Measurements from ENCODE around the gene KCNMA1. TPM values are rescaled to one million over a fixed set of nuclear protein-coding genes. Genes with fewer than 3 reads are reported as not detected.

KCNMA1 gene
- total RNA-seq, 4 donors from 2014 or later: 146 to 300 (median 265) TPM

DNA sequence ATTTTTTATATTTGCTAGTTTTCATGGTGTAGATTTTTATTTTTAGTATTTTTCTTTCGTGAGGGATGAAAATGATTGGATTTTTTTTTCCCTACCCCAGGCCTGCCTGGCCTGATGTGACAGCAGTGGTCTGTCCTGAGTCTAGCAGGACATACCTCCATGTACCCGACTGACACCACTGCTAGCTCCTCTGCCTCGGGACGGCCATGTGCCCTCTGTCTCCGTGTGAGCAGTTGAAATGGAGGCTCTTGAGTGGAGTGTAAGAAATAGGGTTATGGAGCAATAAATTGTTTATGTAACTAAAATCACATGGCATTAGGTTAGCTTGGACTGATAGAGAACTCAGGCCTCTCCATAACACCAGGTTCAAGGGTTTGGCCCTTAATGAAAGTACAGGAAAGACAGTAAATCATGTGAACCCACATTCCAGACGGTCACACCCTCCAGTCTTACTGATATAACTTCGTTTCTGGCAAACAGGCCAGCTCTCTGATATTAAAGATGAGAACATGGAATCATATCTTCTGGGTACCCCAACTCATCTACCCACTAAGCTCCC, 734.1 kb downstream of the KCNMA1 start:
- Histone ChIP-seq H3K27ac (replicated peaks in 1 of 4) (no peak overlapping the region), H3K27me3 (no peaks in the 10 kb centered on the region), H3K4me1 (no peaks in the 10 kb centered on the region), H3K4me3 (no peak overlapping the region), H3K9me3 (no peaks in the 10 kb centered on the region), H3K36me3 (peaks cover 0 to 10% (median 5%) of the 10 kb centered on the region in 4 donors)
- peak; percentile 75 for DNase-seq (ENCODE audit: extremely low spot score)
- WGBS: 86% methylated on average over 7 of the region's 7 CpGs
- intact Hi-C loops (cut with DNase I): no loop called here
- TF ChIP-seq POLR2A (IDR thresholded peaks at IDR 0.05; ENCODE audit: low read depth) (no peak), POLR2AphosphoS5 (IDR thresholded peaks at IDR 0.05) (no peak), EP300 (IDR thresholded peaks at IDR 0.05) (no peak)
- TF ChIP-seq, protein P1, sequence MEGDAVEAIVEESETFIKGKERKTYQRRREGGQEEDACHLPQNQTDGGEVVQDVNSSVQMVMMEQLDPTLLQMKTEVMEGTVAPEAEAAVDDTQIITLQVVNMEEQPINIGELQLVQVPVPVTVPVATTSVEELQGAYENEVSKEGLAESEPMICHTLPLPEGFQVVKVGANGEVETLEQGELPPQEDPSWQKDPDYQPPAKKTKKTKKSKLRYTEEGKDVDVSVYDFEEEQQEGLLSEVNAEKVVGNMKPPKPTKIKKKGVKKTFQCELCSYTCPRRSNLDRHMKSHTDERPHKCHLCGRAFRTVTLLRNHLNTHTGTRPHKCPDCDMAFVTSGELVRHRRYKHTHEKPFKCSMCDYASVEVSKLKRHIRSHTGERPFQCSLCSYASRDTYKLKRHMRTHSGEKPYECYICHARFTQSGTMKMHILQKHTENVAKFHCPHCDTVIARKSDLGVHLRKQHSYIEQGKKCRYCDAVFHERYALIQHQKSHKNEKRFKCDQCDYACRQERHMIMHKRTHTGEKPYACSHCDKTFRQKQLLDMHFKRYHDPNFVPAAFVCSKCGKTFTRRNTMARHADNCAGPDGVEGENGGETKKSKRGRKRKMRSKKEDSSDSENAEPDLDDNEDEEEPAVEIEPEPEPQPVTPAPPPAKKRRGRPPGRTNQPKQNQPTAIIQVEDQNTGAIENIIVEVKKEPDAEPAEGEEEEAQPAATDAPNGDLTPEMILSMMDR (IDR thresholded peaks at IDR 0.05): no peak

DNA sequence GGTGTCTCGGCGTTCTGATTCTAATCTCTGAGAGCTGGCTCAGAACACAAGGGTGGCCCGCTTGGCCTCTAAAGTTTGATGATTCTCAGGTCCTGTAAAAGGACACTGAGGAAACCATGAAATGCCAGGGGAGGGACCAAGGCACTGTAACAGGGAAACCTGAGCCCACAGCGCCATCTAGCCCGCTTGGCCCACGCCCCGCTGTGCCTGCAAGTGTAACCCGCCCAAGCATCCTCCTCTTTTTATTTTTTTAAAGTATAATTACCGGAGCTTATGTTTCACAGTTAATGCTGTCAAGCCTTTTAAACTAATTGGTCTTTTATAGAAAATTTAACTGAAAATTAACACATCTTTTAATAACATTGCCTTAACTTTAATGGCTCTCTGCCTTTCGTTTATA, 734.7 kb downstream of the KCNMA1 start:
- H3K9me3 ChIP-seq: no peaks in the 10 kb centered on the region
- no peaks in the 10 kb centered on the region for H3K27me3 ChIP-seq
- H3K36me3 ChIP-seq: peaks cover 0 to 10% (median 5%) of the 10 kb centered on the region in 4 donors
- H3K4me1 ChIP-seq: no peaks in the 10 kb centered on the region
- peak; percentile 57 for DNase-seq (ENCODE audit: extremely low spot score)
- intact Hi-C loops (cut with DNase I): no loop called here
- no peak overlapping the region for H3K4me3 ChIP-seq
- no peak overlapping the region for H3K27ac ChIP-seq (replicated peaks in 1 of 4)
- TF ChIP-seq POLR2A (IDR thresholded peaks at IDR 0.05; ENCODE audit: low read depth): no peak
- TF ChIP-seq EP300 (IDR thresholded peaks at IDR 0.05): no peak
- TF ChIP-seq POLR2AphosphoS5 (IDR thresholded peaks at IDR 0.05): no peak
- TF ChIP-seq, protein P1 (IDR thresholded peaks at IDR 0.05): no peak
- WGBS: 87% methylated on average over 10 of the region's 10 CpGs

DNA sequence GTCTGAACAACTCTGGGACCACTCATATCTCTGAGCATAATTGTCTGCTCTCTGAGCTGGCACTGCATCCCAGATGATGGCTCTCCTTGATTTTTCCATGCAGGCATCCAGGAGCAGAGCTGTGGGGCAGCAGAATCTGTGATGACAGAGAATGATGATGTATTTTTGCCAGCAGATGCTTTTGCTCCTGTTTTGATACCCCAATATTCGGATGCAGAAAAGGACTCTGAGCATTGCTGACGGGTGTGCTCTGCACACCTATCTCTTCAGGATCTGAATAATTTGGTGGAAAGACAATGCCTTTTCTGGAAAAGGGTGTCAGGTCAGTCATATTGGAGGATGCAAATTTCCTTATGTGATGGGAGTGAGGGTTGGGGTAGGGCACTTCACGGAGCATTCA, 735.9 kb downstream of the KCNMA1 start:
- Histone ChIP-seq H3K4me3 (no peak overlapping the region), H3K36me3 (peaks cover 0 to 10% (median 5%) of the 10 kb centered on the region in 4 donors), H3K4me1 (no peaks in the 10 kb centered on the region), H3K27me3 (no peaks in the 10 kb centered on the region), H3K27ac (replicated peaks in 1 of 4) (no peak overlapping the region), H3K9me3 (no peaks in the 10 kb centered on the region)
- TF ChIP-seq EP300 (IDR thresholded peaks at IDR 0.05): no peak
- no peak for TF ChIP-seq POLR2A (IDR thresholded peaks at IDR 0.05; ENCODE audit: low read depth)
- TF ChIP-seq, protein P1 (IDR thresholded peaks at IDR 0.05): no peak
- no peak for TF ChIP-seq POLR2AphosphoS5 (IDR thresholded peaks at IDR 0.05)
- intact Hi-C loops (cut with DNase I): no loop called here
- peak; percentile 60 for DNase-seq (ENCODE audit: extremely low spot score)
- WGBS: 86% methylated on average over 3 of the region's 3 CpGs

DNA sequence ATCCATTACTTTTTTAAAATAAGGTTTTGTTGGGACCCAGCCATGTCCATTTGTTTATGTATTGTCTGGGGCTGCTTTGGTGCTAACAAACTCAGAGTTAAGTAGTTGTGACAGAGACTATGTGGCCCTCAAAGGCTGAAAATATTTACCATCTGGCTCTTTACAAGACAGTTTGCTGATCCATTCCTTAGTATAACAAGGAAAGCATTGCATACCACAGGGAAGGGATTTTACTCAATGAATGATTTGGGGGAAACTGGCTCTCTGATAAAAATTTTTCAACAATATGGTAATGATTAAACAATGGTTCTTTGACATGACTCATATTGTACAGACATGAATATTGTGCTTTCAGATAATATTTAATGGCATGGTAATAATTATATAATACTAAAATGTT, 738.1 kb downstream of the KCNMA1 start:
- H3K4me3 ChIP-seq: no peak overlapping the region
- H3K36me3 ChIP-seq: peaks cover 0 to 10% (median 0%) of the 10 kb centered on the region in 4 donors
- H3K4me1 ChIP-seq: no peaks in the 10 kb centered on the region
- intact Hi-C loops (cut with DNase I): no loop called here
- TF ChIP-seq EP300 (IDR thresholded peaks at IDR 0.05) (no peak), POLR2AphosphoS5 (IDR thresholded peaks at IDR 0.05) (no peak), POLR2A (IDR thresholded peaks at IDR 0.05; ENCODE audit: low read depth) (no peak)
- TF ChIP-seq, protein P1 (IDR thresholded peaks at IDR 0.05): no peak
- no peak overlapping the region for H3K27ac ChIP-seq (replicated peaks in 1 of 4)
- H3K9me3 ChIP-seq: no peaks in the 10 kb centered on the region
- no peaks in the 10 kb centered on the region for H3K27me3 ChIP-seq
- peak; percentile 50 for DNase-seq (ENCODE audit: extremely low spot score)
